GM21786 (cell line): ENCODE data around the gene ISOC2.
"Not testable (repeated sequence)": the region's sequence is repeated elsewhere in the genome, so short reads cannot be mapped to it uniquely, and the experiment has no call there.

Source experiments
- ATAC-seq: cut with Tn5 transposase; IDR thresholded peaks from one replicate; pipeline ENCODE4 v1.9.1; 2021; ENCODE audit not compliant: unreplicated experiment

ISOC2 gene

GRCh38 chr19:55460670-55461258 is 678 bp downstream of the ISOC2 start:
- no peak for ATAC-seq

GRCh38 chr19:55459950-55460657 is 1.3 kb downstream of the ISOC2 start:
- ATAC-seq: no peak

- no peak for ATAC-seq
Measured at GRCh38 chr19:55459551-55459949, 1.9 kb downstream of the ISOC2 start.

- no peak for ATAC-seq
Measured at GRCh38 chr19:55457683-55458457, 3.6 kb downstream of the ISOC2 start.

- no peak for ATAC-seq
Measured at GRCh38 chr19:55456347-55456746, 5.1 kb downstream of the ISOC2 start.

DNA sequence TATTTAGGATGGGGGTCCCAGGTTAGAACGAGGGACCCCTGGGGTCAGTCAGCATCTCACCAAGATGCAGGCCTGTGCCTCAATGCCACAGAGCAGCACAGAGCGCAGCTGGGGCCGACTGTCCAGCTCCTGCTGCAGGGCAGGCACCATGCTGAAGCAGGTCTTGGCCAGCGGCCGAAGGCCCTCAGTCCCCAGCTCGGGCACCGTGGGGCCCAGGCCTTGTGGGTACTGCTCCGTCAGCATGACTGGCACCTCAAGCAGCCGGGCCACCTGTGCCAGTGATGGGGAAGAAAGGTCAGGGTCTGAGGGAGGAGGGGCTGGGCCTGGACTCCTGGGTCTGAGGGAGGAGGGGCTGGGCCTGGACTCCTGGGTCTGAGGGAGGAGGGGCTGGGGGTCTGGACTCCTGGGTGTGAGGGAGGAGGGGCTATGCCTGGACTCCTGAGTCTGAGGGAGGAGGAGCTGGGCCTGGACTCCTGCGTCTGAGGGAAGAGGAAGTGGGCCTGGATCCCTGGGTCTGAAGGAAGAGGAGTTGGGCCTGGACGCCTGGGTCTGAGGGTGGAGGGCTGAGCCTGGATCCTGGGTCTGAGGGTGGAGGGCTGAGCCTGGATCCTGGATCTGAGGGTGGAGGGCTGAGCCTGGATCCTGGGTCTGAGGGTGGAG is 5.7 kb downstream of the ISOC2 start:
- ATAC-seq: no peak

DNA sequence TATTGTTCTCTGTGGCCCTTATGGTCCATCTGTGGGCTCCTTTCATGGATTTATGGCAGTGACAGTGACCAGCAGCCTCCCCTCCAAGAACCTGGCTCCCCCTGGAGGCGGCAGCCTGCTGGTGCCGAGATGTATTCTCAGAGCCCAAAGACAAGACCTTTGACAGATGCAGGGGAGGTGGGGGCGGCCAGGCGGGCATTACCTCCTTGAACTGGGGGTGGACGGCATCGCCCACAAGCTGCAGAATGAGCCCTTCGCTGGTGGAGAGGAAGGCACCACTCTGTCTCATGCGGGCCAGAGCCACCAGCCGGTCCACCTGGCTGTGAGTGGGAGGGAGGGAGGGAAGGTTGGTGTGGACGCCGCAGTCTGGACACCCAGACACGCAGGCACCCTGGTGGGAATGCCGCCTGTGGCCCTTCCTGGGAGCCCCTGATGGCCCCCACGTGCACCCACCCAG is 6.6 kb downstream of the ISOC2 start:
- ATAC-seq: no peak

GRCh38 chr19:55453511-55454260 is 7.8 kb downstream of the ISOC2 start:
- no peak for ATAC-seq

- no peak for ATAC-seq
Measured at GRCh38 chr19:55452749-55453346, 8.6 kb downstream of the ISOC2 start.

DNA sequence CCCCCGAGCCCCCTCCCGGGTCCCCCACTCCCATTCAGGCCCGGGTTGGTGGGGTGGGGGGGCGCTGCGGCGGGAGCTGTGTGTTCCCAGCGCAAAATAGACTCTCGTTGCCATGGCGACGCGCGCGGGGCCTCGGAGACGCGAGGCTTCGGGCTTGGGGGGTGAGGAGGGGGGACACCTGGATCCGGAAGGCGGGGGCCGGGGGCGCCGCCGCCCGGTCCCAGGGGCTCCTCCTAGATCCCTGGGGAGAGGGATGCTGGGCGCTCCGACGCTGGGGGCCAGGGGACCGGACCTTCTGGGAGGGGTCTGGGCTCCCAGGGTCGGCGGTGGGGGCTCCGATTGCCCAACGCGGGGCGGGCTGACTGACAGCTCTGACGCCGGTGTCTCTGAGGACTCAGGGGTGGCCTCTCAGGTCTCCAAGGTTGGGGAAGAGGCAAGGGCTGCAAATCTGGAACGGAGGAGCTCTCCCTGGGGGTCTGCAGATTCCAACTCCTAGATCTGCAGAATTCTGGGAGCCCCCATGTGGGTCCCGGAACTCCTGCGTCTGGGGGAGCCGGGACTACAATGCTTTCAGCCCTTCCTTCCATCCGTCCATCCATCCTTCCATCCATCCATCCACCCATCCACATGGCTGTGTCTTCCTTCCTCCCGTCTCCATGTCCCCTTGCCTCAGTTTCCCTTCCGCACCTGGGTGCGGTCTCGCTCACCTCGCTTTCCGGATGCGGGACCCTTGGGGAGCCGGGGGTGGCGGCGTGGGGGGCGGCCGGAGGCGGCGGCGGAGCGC is 9.3 kb downstream of the ISOC2 start:
- no peak for ATAC-seq

GRCh38 chr19:55451163-55451964 is 10.1 kb downstream of the ISOC2 start:
- ATAC-seq: no peak

DNA sequence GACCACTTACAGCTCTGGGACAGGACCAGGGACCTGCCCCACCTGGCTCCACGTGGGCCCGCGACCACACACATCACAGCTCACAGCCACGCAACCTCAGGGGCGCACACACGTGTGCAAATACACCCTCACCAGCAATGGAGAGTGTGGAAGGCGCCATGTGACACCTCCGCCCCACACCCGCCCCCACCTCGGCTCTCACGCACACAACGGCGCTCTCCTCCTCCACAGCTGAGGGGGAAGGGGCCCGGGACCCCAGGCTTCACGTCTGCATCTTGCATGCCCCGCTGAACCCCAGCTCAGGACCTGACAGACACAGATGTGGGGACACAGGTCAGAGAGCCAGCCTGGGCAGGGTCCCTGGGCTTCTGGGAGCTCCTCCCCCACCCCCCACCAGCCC is 12.0 kb downstream of the ISOC2 start:
- ATAC-seq: no peak

DNA sequence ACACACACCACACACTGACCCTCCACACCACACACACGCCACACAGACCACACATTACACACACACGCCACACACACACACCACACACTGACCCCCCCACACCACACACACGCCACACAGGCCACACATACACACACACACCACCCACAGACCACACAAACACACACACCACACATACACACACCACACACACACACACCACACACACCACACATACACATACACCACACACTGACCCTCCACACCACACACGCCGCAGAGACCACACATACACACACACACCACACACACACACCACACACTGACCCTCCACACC is 13.3 kb downstream of the ISOC2 start:
- not testable (repeated sequence) for ATAC-seq

GRCh38 chr19:55447421-55448174 is 13.8 kb downstream of the ISOC2 start:
- no peak for ATAC-seq

GRCh38 chr19:55446060-55446459 is 15.4 kb downstream of the ISOC2 start:
- ATAC-seq: no peak

GRCh38 chr19:55444646-55445045 is 16.8 kb downstream of the ISOC2 start:
- no peak for ATAC-seq

DNA sequence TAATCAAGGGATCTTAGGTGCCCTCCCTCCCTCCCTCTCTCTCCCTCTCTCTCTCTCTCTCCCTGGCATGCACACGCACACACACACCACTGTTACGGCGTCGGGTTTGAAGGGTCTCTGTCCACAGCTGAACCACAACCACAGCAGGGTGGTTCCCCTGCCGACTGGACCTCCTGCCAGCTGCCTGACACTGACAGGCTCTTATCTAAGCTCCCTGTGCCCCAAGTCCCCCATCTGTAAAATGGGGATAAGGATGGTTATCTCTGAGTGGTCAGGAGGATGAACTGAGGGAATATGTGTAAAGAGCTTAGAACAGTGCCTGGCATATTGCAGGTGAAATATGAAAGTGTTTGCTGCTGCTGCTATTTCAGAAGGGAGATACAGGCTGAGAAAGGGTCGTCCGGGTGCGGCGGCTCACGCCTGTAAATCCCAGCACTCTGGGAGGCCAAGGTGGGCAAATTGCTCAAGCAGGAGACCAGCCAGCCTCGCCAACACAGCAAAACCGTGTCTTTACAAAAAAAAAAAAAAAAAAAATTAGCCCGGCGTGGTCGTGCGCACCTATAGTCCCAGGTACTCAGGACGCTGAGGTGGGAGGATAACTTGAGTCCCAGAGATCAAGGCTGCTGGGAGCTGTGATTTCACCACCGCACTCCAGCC is 17.5 kb downstream of the ISOC2 start:
- no peak for ATAC-seq
